ENCODE data around the gene TRAF1. TPM values are rescaled to one million over a fixed set of nuclear protein-coding genes. Genes with fewer than 3 reads are reported as not detected.

TRAF1 gene
- total RNA-seq, 1 experiment from 2014 or later: 1.7 TPM

DNA sequence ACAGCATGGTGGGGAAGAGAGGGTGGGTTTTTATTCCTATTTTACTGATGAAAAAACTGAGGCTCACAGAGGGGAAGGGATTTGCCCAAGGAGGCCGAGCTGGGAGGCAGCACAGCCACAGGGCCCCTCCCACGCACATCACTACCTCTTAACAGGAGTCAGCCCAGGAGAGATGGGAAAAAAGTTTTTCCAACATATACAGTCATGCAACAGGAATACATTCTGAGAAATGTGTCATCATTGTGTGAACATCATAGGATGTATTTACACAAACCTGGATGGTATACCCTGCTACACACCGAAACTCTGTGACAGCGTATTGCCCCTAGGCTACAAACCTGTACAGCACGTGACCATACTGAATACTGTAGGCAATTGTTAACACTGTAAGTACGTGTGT lies 11.6 kb downstream of the TRAF1 start:
- TF ChIP-seq EGR1 (IDR thresholded peaks at IDR 0.05; ENCODE audit: low read depth): no peak
- no peak for TF ChIP-seq ZFX (IDR thresholded peaks at IDR 0.05)
- no peak overlapping the region for H3K27ac ChIP-seq (ENCODE audit: low read depth, low read length)
- DNase-seq (ENCODE audit: low read depth, low spot score): no peak
- H3K4me1 ChIP-seq (ENCODE audit: control insufficient read depth in 1 of 2, insufficient read depth in 2 of 2, low read length in 2 of 2): peaks cover 2 to 9% of the 10 kb centered on the region in 2 experiments
- ATAC-seq: no peak
- no peaks in the 10 kb centered on the region for H3K36me3 ChIP-seq (ENCODE audit: control insufficient read depth in 1 of 2, insufficient read depth in 2 of 2, low read length in 2 of 2)
- no peaks in the 10 kb centered on the region for H3K9me2 ChIP-seq (ENCODE audit: insufficient read depth)
- RAD21 ChIA-PET (ENCODE audit: low non-redundant PET in 1 of 2, low total read pairs in 2 of 2, uncharacterized antibody in 2 of 2, unreplicated experiment in 2 of 2): no interaction called here
- H3K27me3 ChIP-seq (ENCODE audit: insufficient read depth, low read length): no peaks in the 10 kb centered on the region
- intact Hi-C loops (cut with micrococcal nuclease): no loop called here
- CTCF ChIA-PET: no interaction called here
- no TSS peak for BruUV-seq (replicated peaks)
- no peaks in the 10 kb centered on the region for H4K20me1 ChIP-seq (ENCODE audit: insufficient read depth)
- H3K9ac ChIP-seq (ENCODE audit: low read length): no peak overlapping the region
- no peak overlapping the region for H2AFZ ChIP-seq (ENCODE audit: low read depth, low read length, poor library complexity, severe bottlenecking)
- H3K9me3 ChIP-seq (ENCODE audit: control insufficient read depth in 1 of 2, insufficient read depth in 1 of 2, low read depth in 1 of 2, low read length in 2 of 2): no peaks in the 10 kb centered on the region
- POLR2A ChIA-PET: no interaction called here
- H3K4me3 ChIP-seq (replicated peaks in 1 of 2; ENCODE audit: low read depth in 1 of 2, low read length in 2 of 2): no peak overlapping the region
- H3K79me2 ChIP-seq (ENCODE audit: insufficient read depth, low read length): no peaks in the 10 kb centered on the region
- H3K4me2 ChIP-seq (ENCODE audit: low read length): no peak overlapping the region

- Histone ChIP-seq H3K4me3 (replicated peaks in 1 of 2; ENCODE audit: low read depth in 1 of 2, low read length in 2 of 2) (no peak overlapping the region), H3K27ac (ENCODE audit: low read depth, low read length) (no peak overlapping the region), H3K9ac (ENCODE audit: low read length) (no peak overlapping the region), H3K27me3 (ENCODE audit: insufficient read depth, low read length) (no peaks in the 10 kb centered on the region), H3K4me2 (ENCODE audit: low read length) (no peak overlapping the region), H3K9me3 (ENCODE audit: control insufficient read depth in 1 of 2, insufficient read depth in 1 of 2, low read depth in 1 of 2, low read length in 2 of 2) (no peaks in the 10 kb centered on the region), H3K79me2 (ENCODE audit: insufficient read depth, low read length) (no peaks in the 10 kb centered on the region), H2AFZ (ENCODE audit: low read depth, low read length, poor library complexity, severe bottlenecking) (no peak overlapping the region), H3K4me1 (ENCODE audit: control insufficient read depth in 1 of 2, insufficient read depth in 2 of 2, low read length in 2 of 2) (peaks cover 6 to 14% of the 10 kb centered on the region in 2 experiments), H3K36me3 (ENCODE audit: control insufficient read depth in 1 of 2, insufficient read depth in 2 of 2, low read length in 2 of 2) (no peaks in the 10 kb centered on the region), H3K9me2 (ENCODE audit: insufficient read depth) (no peaks in the 10 kb centered on the region), H4K20me1 (ENCODE audit: insufficient read depth) (no peaks in the 10 kb centered on the region)
- intact Hi-C loops (cut with micrococcal nuclease): no loop called here
- ChIA-PET POLR2A (no interaction called here), RAD21 (ENCODE audit: low non-redundant PET in 1 of 2, low total read pairs in 2 of 2, uncharacterized antibody in 2 of 2, unreplicated experiment in 2 of 2) (no interaction called here), CTCF (no interaction called here)
- BruUV-seq (replicated peaks): no TSS peak
- no peak for ATAC-seq
- no peak for DNase-seq (ENCODE audit: low read depth, low spot score)
- TF ChIP-seq SIN3A (IDR thresholded peaks at IDR 0.05; ENCODE audit: low read depth) (no peak), SRF (IDR thresholded peaks at IDR 0.05; ENCODE audit: low read depth) (no peak), YY1 (IDR thresholded peaks at IDR 0.05; ENCODE audit: extremely low read depth, insufficient replicate concordance, low read depth, low read length) (no peak), POLR2A (IDR thresholded peaks at IDR 0.05; ENCODE audit: borderline replicate concordance, extremely low read depth, insufficient read depth, insufficient read length) (no peak), SP1 (IDR thresholded peaks at IDR 0.05; ENCODE audit: low read depth) (no peak), EZH2 (IDR thresholded peaks at IDR 0.05) (no peak), FOSL1 (IDR thresholded peaks at IDR 0.05; ENCODE audit: low read depth) (no peak), JUND (IDR thresholded peaks at IDR 0.05) (no peak), RAD21 (IDR thresholded peaks at IDR 0.05; ENCODE audit: low read depth) (no peak), EGR1 (IDR thresholded peaks at IDR 0.05; ENCODE audit: low read depth) (no peak), ZBTB33 (IDR thresholded peaks at IDR 0.05; ENCODE audit: extremely low read depth, insufficient replicate concordance, low read length) (no peak), EZH2phosphoT487 (IDR thresholded peaks at IDR 0.05; ENCODE audit: borderline replicate concordance) (no peak), ZNF274 (IDR thresholded peaks at IDR 0.05; ENCODE audit: low read depth, low read length) (no peak)
These were observed 12.2 kb downstream of the TRAF1 start for GRCh38 chr9:120914396-120914795.
